Measurements from ENCODE around the gene ZNF331.
A peak's percentile ranks its signal among the peaks of the same experiment; 100 is the strongest.

Gene ZNF331

GRCh38 chr19:53520163-53520546 is 17.8 kb upstream of the ZNF331 start:
- Histone ChIP-seq H3K4me3 (ENCODE audit: insufficient read depth, low read depth, low read length, poor library complexity, severe bottlenecking) (peak overlapping the region; percentile 98), H3K27me3 (replicated peaks; ENCODE audit: control insufficient read depth, insufficient read depth, low read length, poor library complexity, severe bottlenecking) (no peaks in the 10 kb centered on the region), H3K9me3 (ENCODE audit: control insufficient read depth, low read length) (no peaks in the 10 kb centered on the region), H3K4me1 (ENCODE audit: control insufficient read depth, insufficient read depth, low read length, poor library complexity, severe bottlenecking) (peaks cover 7% of the 10 kb centered on the region), H3K36me3 (ENCODE audit: control insufficient read depth, insufficient read depth, low read length) (no peaks in the 10 kb centered on the region), H3K27ac (ENCODE audit: insufficient read depth, low read length, poor library complexity, severe bottlenecking) (peak overlapping the region; percentile 66)
- DNase-seq: no peak

- peaks cover 7% of the 10 kb centered on the region for H3K4me1 ChIP-seq (ENCODE audit: control insufficient read depth, insufficient read depth, low read length, poor library complexity, severe bottlenecking)
- peak; percentile 69 to 85 (median 81) for DNase-seq
- H3K27ac ChIP-seq (ENCODE audit: insufficient read depth, low read length, poor library complexity, severe bottlenecking): peak overlapping the region; percentile 66
- no peaks in the 10 kb centered on the region for H3K27me3 ChIP-seq (replicated peaks; ENCODE audit: control insufficient read depth, insufficient read depth, low read length, poor library complexity, severe bottlenecking)
- H3K9me3 ChIP-seq (ENCODE audit: control insufficient read depth, low read length): peaks cover 3% of the 10 kb centered on the region
- H3K4me3 ChIP-seq (ENCODE audit: insufficient read depth, low read depth, low read length, poor library complexity, severe bottlenecking): peak overlapping the region; percentile 98
- no peaks in the 10 kb centered on the region for H3K36me3 ChIP-seq (ENCODE audit: control insufficient read depth, insufficient read depth, low read length)
Measured at GRCh38 chr19:53520547-53521372, 17.2 kb upstream of the ZNF331 start.

- DNase-seq: no peak
- peak overlapping the region; percentile 98 for H3K4me3 ChIP-seq (ENCODE audit: insufficient read depth, low read depth, low read length, poor library complexity, severe bottlenecking)
- peaks cover 7% of the 10 kb centered on the region for H3K4me1 ChIP-seq (ENCODE audit: control insufficient read depth, insufficient read depth, low read length, poor library complexity, severe bottlenecking)
- H3K27me3 ChIP-seq (replicated peaks; ENCODE audit: control insufficient read depth, insufficient read depth, low read length, poor library complexity, severe bottlenecking): no peaks in the 10 kb centered on the region
- H3K36me3 ChIP-seq (ENCODE audit: control insufficient read depth, insufficient read depth, low read length): no peaks in the 10 kb centered on the region
- peak overlapping the region; percentile 66 for H3K27ac ChIP-seq (ENCODE audit: insufficient read depth, low read length, poor library complexity, severe bottlenecking)
- peaks cover 8% of the 10 kb centered on the region for H3K9me3 ChIP-seq (ENCODE audit: control insufficient read depth, low read length)
Measured at GRCh38 chr19:53521373-53522202, 16.4 kb upstream of the ZNF331 start.

GRCh38 chr19:53525922-53526321 is 12.0 kb upstream of the ZNF331 start:
- Histone ChIP-seq H3K4me3 (ENCODE audit: insufficient read depth, low read depth, low read length, poor library complexity, severe bottlenecking) (no peak overlapping the region), H3K9me3 (ENCODE audit: control insufficient read depth, low read length) (peaks cover 8% of the 10 kb centered on the region), H3K4me1 (ENCODE audit: control insufficient read depth, insufficient read depth, low read length, poor library complexity, severe bottlenecking) (peaks cover 7% of the 10 kb centered on the region), H3K27me3 (replicated peaks; ENCODE audit: control insufficient read depth, insufficient read depth, low read length, poor library complexity, severe bottlenecking) (no peaks in the 10 kb centered on the region), H3K27ac (ENCODE audit: insufficient read depth, low read length, poor library complexity, severe bottlenecking) (no peak overlapping the region), H3K36me3 (ENCODE audit: control insufficient read depth, insufficient read depth, low read length) (no peaks in the 10 kb centered on the region)
- DNase-seq: no peak

- peaks cover 7% of the 10 kb centered on the region for H3K9me3 ChIP-seq (ENCODE audit: control insufficient read depth, low read length)
- no peaks in the 10 kb centered on the region for H3K4me1 ChIP-seq (ENCODE audit: control insufficient read depth, insufficient read depth, low read length, poor library complexity, severe bottlenecking)
- DNase-seq: no peak
- H3K27me3 ChIP-seq (replicated peaks; ENCODE audit: control insufficient read depth, insufficient read depth, low read length, poor library complexity, severe bottlenecking): no peaks in the 10 kb centered on the region
- H3K36me3 ChIP-seq (ENCODE audit: control insufficient read depth, insufficient read depth, low read length): no peaks in the 10 kb centered on the region
- no peak overlapping the region for H3K27ac ChIP-seq (ENCODE audit: insufficient read depth, low read length, poor library complexity, severe bottlenecking)
- no peak overlapping the region for H3K4me3 ChIP-seq (ENCODE audit: insufficient read depth, low read depth, low read length, poor library complexity, severe bottlenecking)
Measured at GRCh38 chr19:53530622-53531021, 7.3 kb upstream of the ZNF331 start.

GRCh38 chr19:53531457-53531856 is 6.5 kb upstream of the ZNF331 start:
- no peak overlapping the region for H3K4me3 ChIP-seq (ENCODE audit: insufficient read depth, low read depth, low read length, poor library complexity, severe bottlenecking)
- no peaks in the 10 kb centered on the region for H3K36me3 ChIP-seq (ENCODE audit: control insufficient read depth, insufficient read depth, low read length)
- H3K4me1 ChIP-seq (ENCODE audit: control insufficient read depth, insufficient read depth, low read length, poor library complexity, severe bottlenecking): no peaks in the 10 kb centered on the region
- H3K9me3 ChIP-seq (ENCODE audit: control insufficient read depth, low read length): no peaks in the 10 kb centered on the region
- H3K27me3 ChIP-seq (replicated peaks; ENCODE audit: control insufficient read depth, insufficient read depth, low read length, poor library complexity, severe bottlenecking): no peaks in the 10 kb centered on the region
- no peak for DNase-seq
- no peak overlapping the region for H3K27ac ChIP-seq (ENCODE audit: insufficient read depth, low read length, poor library complexity, severe bottlenecking)

- no peak overlapping the region for H3K4me3 ChIP-seq (ENCODE audit: insufficient read depth, low read depth, low read length, poor library complexity, severe bottlenecking)
- peaks cover 3% of the 10 kb centered on the region for H3K4me1 ChIP-seq (ENCODE audit: control insufficient read depth, insufficient read depth, low read length, poor library complexity, severe bottlenecking)
- H3K27me3 ChIP-seq (replicated peaks; ENCODE audit: control insufficient read depth, insufficient read depth, low read length, poor library complexity, severe bottlenecking): no peaks in the 10 kb centered on the region
- H3K36me3 ChIP-seq (ENCODE audit: control insufficient read depth, insufficient read depth, low read length): no peaks in the 10 kb centered on the region
- no peak overlapping the region for H3K27ac ChIP-seq (ENCODE audit: insufficient read depth, low read length, poor library complexity, severe bottlenecking)
- DNase-seq: no peak
- H3K9me3 ChIP-seq (ENCODE audit: control insufficient read depth, low read length): no peaks in the 10 kb centered on the region
Measured at GRCh38 chr19:53532362-53532761, 5.6 kb upstream of the ZNF331 start.

GRCh38 chr19:53536225-53536548 is 1.8 kb upstream of the ZNF331 start:
- Histone ChIP-seq H3K36me3 (ENCODE audit: control insufficient read depth, insufficient read depth, low read length) (no peaks in the 10 kb centered on the region), H3K9me3 (ENCODE audit: control insufficient read depth, low read length) (no peaks in the 10 kb centered on the region), H3K27me3 (replicated peaks; ENCODE audit: control insufficient read depth, insufficient read depth, low read length, poor library complexity, severe bottlenecking) (no peaks in the 10 kb centered on the region), H3K4me1 (ENCODE audit: control insufficient read depth, insufficient read depth, low read length, poor library complexity, severe bottlenecking) (peaks cover 3% of the 10 kb centered on the region), H3K27ac (ENCODE audit: insufficient read depth, low read length, poor library complexity, severe bottlenecking) (no peak overlapping the region), H3K4me3 (ENCODE audit: insufficient read depth, low read depth, low read length, poor library complexity, severe bottlenecking) (no peak overlapping the region)
- no peak for DNase-seq

- Histone ChIP-seq H3K4me3 (ENCODE audit: insufficient read depth, low read depth, low read length, poor library complexity, severe bottlenecking) (peak overlapping the region; percentile 67), H3K27me3 (replicated peaks; ENCODE audit: control insufficient read depth, insufficient read depth, low read length, poor library complexity, severe bottlenecking) (no peaks in the 10 kb centered on the region), H3K9me3 (ENCODE audit: control insufficient read depth, low read length) (no peaks in the 10 kb centered on the region), H3K4me1 (ENCODE audit: control insufficient read depth, insufficient read depth, low read length, poor library complexity, severe bottlenecking) (peaks cover 6% of the 10 kb centered on the region), H3K27ac (ENCODE audit: insufficient read depth, low read length, poor library complexity, severe bottlenecking) (peak overlapping the region; percentile 95), H3K36me3 (ENCODE audit: control insufficient read depth, insufficient read depth, low read length) (peaks cover 6% of the 10 kb centered on the region)
- DNase-seq: no peak
Measured at GRCh38 chr19:53537121-53537520, 824 bp upstream of the ZNF331 start.
